ENCODE measurements around the gene TANGO2. TPM values are rescaled to one million over a fixed set of nuclear protein-coding genes. Genes with fewer than 3 reads are reported as not detected.

Gene TANGO2
- total RNA-seq, 1 experiment from 2014 or later: 14.6 TPM

- H3K4me2 ChIP-seq (ENCODE audit: insufficient read depth, insufficient read length, low read length): no peak overlapping the region
- H3K4me1 ChIP-seq (ENCODE audit: insufficient read depth, low read length): no peaks in the 10 kb centered on the region
- H3T11ph ChIP-seq (ENCODE audit: low read length): no peak overlapping the region
- no peaks in the 10 kb centered on the region for H4K20me1 ChIP-seq (ENCODE audit: control insufficient read depth, insufficient read depth, insufficient read length)
- Mint-ChIP-seq H3K27me3 (ENCODE audit: low read depth) (peaks cover 26% of the 10 kb centered on the region), H3K36me3 (ENCODE audit: insufficient read depth in 1 of 3, low read depth in 3 of 3) (peaks cover 0 to 2% (median 0%) of the 10 kb centered on the region in 3 experiments; a peak in 3 of 7 replicates), H3K27ac (no peak overlapping the region), H3K4me3 (no peak overlapping the region), H3K4me1 (peaks cover 3 to 6% of the 10 kb centered on the region in 2 experiments), H3K9me3 (no peaks in the 10 kb centered on the region)
- H3K9me3 ChIP-seq (ENCODE audit: control insufficient read depth, low read depth, low read length): no peaks in the 10 kb centered on the region
- peaks cover 8% of the 10 kb centered on the region for H3K23me2 ChIP-seq (ENCODE audit: insufficient read length, low read depth, low read length, poor library complexity, severe bottlenecking)
- no peaks in the 10 kb centered on the region for H3K79me2 ChIP-seq (ENCODE audit: insufficient read depth, low read length)
- peaks cover 10% of the 10 kb centered on the region for H3K27me3 ChIP-seq (ENCODE audit: insufficient read depth, low read length)
- H4K8ac ChIP-seq (replicated peaks; ENCODE audit: insufficient read length, low read depth, low read length): no peak overlapping the region
- no peak overlapping the region for H4K91ac ChIP-seq (ENCODE audit: insufficient read length, low read depth, low read length)
- H3K27ac ChIP-seq (ENCODE audit: insufficient read length, low read depth, low read length): no peak overlapping the region
- DNase-seq: no peak
- TF ChIP-seq CTCF (conservative IDR thresholded peaks at IDR 0.05): no peak
- no peak overlapping the region for H3K4ac ChIP-seq (ENCODE audit: low read depth, low read length)
- H3K18ac ChIP-seq (ENCODE audit: insufficient read length, low read depth, low read length): no peak overlapping the region
- no CpG with 5 or more reads among the region's 10 CpGs for WGBS (ENCODE audit: extremely low coverage, insufficient read length, low lambda C conversion rate)
- no peak overlapping the region for H2BK5ac ChIP-seq (ENCODE audit: insufficient read length, low read length)
- no peak overlapping the region for H2BK15ac ChIP-seq (ENCODE audit: low read depth, low read length)
- no peak overlapping the region for H3K14ac ChIP-seq (ENCODE audit: insufficient read depth, low read length)
- no peak overlapping the region for H2AFZ ChIP-seq (ENCODE audit: low read length)
- H2BK120ac ChIP-seq (ENCODE audit: low read depth, low read length, poor library complexity, severe bottlenecking): no peak overlapping the region
- H3K9ac ChIP-seq (ENCODE audit: extremely low read depth, insufficient read length, low read length): no peak overlapping the region
- no peak overlapping the region for H2BK12ac ChIP-seq (ENCODE audit: insufficient read length, low read depth, low read length)
- H4K5ac ChIP-seq (ENCODE audit: insufficient read length, low read depth, low read length): no peak overlapping the region
- H3K56ac ChIP-seq (ENCODE audit: insufficient read length, low read depth, low read length): no peak overlapping the region
- H3K23ac ChIP-seq (ENCODE audit: insufficient read length, low read depth, low read length): no peak overlapping the region
- H2BK20ac ChIP-seq (ENCODE audit: low read depth, low read length, poor library complexity, severe bottlenecking): no peak overlapping the region
- H2AK5ac ChIP-seq (ENCODE audit: insufficient read length, low read length): no peak overlapping the region
- H3K79me1 ChIP-seq (ENCODE audit: insufficient read depth, low read depth, low read length, poor library complexity, severe bottlenecking): no peaks in the 10 kb centered on the region
Measured at GRCh38 chr22:20012741-20013331, 8.1 kb upstream of the TANGO2 start.
